ENCODE data around the gene STK25.
"Not testable (repeated sequence)": the region's sequence is repeated elsewhere in the genome, so short reads cannot be mapped to it uniquely, and the experiment has no call there.

The STK25 gene

GRCh38 chr2:241532733-241533601, 24.6 kb upstream of the STK25 start:
- H3K9ac ChIP-seq (ENCODE audit: low read length) = no peak overlapping the region

GRCh38 chr2:241532168-241532567, 23.8 kb upstream of the STK25 start:
- H3K9me3 ChIP-seq (ENCODE audit: insufficient read depth, low read length) = no peaks in the 10 kb centered on the region
- H2AFZ ChIP-seq (ENCODE audit: low read depth, low read length) = no peak overlapping the region
- H4K20me1 ChIP-seq (ENCODE audit: insufficient read depth, low read length) = no peaks in the 10 kb centered on the region
- TF ChIP-seq EZH2phosphoT487 (IDR thresholded peaks at IDR 0.05; ENCODE audit: low read depth) (no peak), CTCF (IDR thresholded peaks at IDR 0.05; ENCODE audit: low read depth, low read length) (no peak)
- H3K27ac ChIP-seq (ENCODE audit: low read length) = no peak overlapping the region
- no peaks in the 10 kb centered on the region for H3K79me2 ChIP-seq (ENCODE audit: low read length)
- H3K4me1 ChIP-seq (ENCODE audit: low read length) = peaks cover 15% of the 10 kb centered on the region
- H3K27me3 ChIP-seq (ENCODE audit: low read depth, low read length) = no peaks in the 10 kb centered on the region
- no peak overlapping the region for H3K9ac ChIP-seq (ENCODE audit: low read length)
- no peaks in the 10 kb centered on the region for H3K36me3 ChIP-seq (replicated peaks; ENCODE audit: low read depth, low read length)
- H3K4me2 ChIP-seq (ENCODE audit: low read length) = no peak overlapping the region
- H3K4me3 ChIP-seq (ENCODE audit: low read length) = no peak overlapping the region

More at GRCh38 chr2:241532733-241533601, 24.6 kb upstream of the STK25 start:
- no peak overlapping the region for H2AFZ ChIP-seq (ENCODE audit: low read depth, low read length)
- no peaks in the 10 kb centered on the region for H3K9me3 ChIP-seq (ENCODE audit: insufficient read depth, low read length)
- no peaks in the 10 kb centered on the region for H3K27me3 ChIP-seq (ENCODE audit: low read depth, low read length)
- TF ChIP-seq CTCF (IDR thresholded peaks at IDR 0.05; ENCODE audit: low read depth, low read length) (no peak), EZH2phosphoT487 (IDR thresholded peaks at IDR 0.05; ENCODE audit: low read depth) (no peak)
- H4K20me1 ChIP-seq (ENCODE audit: insufficient read depth, low read length) = no peaks in the 10 kb centered on the region
- peak overlapping the region; percentile 24; the same call in 1 of the 2 replicates for H3K4me3 ChIP-seq (ENCODE audit: low read length)
- peak overlapping the region; percentile 49 for H3K4me2 ChIP-seq (ENCODE audit: low read length)
- H3K27ac ChIP-seq (ENCODE audit: low read length) = no peak overlapping the region
- H3K79me2 ChIP-seq (ENCODE audit: low read length) = no peaks in the 10 kb centered on the region
- H3K36me3 ChIP-seq (replicated peaks; ENCODE audit: low read depth, low read length) = no peaks in the 10 kb centered on the region
- H3K4me1 ChIP-seq (ENCODE audit: low read length) = peaks cover 15% of the 10 kb centered on the region

DNA sequence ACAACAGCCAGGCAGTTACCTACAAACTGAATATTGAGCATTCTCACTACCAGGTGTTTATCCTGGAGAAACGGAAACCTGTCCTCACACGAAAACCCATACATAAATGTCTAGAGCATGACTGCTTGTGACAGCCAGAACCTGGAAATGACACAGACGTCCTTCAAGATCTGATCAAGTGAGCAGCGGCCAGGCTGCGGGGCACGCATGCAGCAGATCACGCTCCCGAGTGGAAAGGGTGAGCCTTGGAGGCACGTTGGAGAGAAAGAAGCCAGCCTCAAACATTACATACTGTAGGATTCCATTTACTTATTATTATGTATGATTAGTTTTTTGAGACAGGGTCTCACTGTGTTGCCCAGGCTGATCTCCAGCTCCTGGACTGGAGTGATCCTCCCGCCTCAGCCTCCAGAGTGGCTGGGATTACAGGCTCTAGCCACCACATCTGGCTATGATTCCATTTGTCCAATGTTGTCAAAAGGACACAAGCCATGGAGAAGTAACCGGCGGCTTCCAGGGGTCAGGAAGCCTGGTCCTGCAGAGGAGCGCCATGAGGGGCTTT, 22.9 kb upstream of the STK25 start:
- TF ChIP-seq EZH2phosphoT487 (IDR thresholded peaks at IDR 0.05; ENCODE audit: low read depth) = no peak
- no peak for TF ChIP-seq CTCF (IDR thresholded peaks at IDR 0.05; ENCODE audit: low read depth, low read length)

GRCh38 chr2:241530571-241530970, 22.2 kb upstream of the STK25 start:
- no peaks in the 10 kb centered on the region for H4K20me1 ChIP-seq (ENCODE audit: insufficient read depth, low read length)
- H3K79me2 ChIP-seq (ENCODE audit: low read length) = no peaks in the 10 kb centered on the region
- H3K4me2 ChIP-seq (ENCODE audit: low read length) = no peak overlapping the region
- no peaks in the 10 kb centered on the region for H3K9me3 ChIP-seq (ENCODE audit: insufficient read depth, low read length)
- H3K27me3 ChIP-seq (ENCODE audit: low read depth, low read length) = no peaks in the 10 kb centered on the region
- no peak overlapping the region for H3K27ac ChIP-seq (ENCODE audit: low read length)
- H3K9ac ChIP-seq (ENCODE audit: low read length) = no peak overlapping the region
- H2AFZ ChIP-seq (ENCODE audit: low read depth, low read length) = no peak overlapping the region
- H3K36me3 ChIP-seq (replicated peaks; ENCODE audit: low read depth, low read length) = no peaks in the 10 kb centered on the region
- no peak for TF ChIP-seq EZH2phosphoT487 (IDR thresholded peaks at IDR 0.05; ENCODE audit: low read depth)
- TF ChIP-seq CTCF (IDR thresholded peaks at IDR 0.05; ENCODE audit: low read depth, low read length) = no peak
- no peak overlapping the region for H3K4me3 ChIP-seq (ENCODE audit: low read length)
- peaks cover 15% of the 10 kb centered on the region for H3K4me1 ChIP-seq (ENCODE audit: low read length)

More for the DNA sequence above, 22.9 kb upstream of the STK25 start:
- Histone ChIP-seq H3K4me2 (ENCODE audit: low read length) (no peak overlapping the region), H3K27me3 (ENCODE audit: low read depth, low read length) (no peaks in the 10 kb centered on the region), H3K9me3 (ENCODE audit: insufficient read depth, low read length) (no peaks in the 10 kb centered on the region), H3K4me3 (ENCODE audit: low read length) (no peak overlapping the region), H4K20me1 (ENCODE audit: insufficient read depth, low read length) (no peaks in the 10 kb centered on the region), H3K36me3 (replicated peaks; ENCODE audit: low read depth, low read length) (no peaks in the 10 kb centered on the region), H3K79me2 (ENCODE audit: low read length) (no peaks in the 10 kb centered on the region), H2AFZ (ENCODE audit: low read depth, low read length) (no peak overlapping the region), H3K4me1 (ENCODE audit: low read length) (peaks cover 15% of the 10 kb centered on the region), H3K27ac (ENCODE audit: low read length) (no peak overlapping the region), H3K9ac (ENCODE audit: low read length) (no peak overlapping the region)

DNA sequence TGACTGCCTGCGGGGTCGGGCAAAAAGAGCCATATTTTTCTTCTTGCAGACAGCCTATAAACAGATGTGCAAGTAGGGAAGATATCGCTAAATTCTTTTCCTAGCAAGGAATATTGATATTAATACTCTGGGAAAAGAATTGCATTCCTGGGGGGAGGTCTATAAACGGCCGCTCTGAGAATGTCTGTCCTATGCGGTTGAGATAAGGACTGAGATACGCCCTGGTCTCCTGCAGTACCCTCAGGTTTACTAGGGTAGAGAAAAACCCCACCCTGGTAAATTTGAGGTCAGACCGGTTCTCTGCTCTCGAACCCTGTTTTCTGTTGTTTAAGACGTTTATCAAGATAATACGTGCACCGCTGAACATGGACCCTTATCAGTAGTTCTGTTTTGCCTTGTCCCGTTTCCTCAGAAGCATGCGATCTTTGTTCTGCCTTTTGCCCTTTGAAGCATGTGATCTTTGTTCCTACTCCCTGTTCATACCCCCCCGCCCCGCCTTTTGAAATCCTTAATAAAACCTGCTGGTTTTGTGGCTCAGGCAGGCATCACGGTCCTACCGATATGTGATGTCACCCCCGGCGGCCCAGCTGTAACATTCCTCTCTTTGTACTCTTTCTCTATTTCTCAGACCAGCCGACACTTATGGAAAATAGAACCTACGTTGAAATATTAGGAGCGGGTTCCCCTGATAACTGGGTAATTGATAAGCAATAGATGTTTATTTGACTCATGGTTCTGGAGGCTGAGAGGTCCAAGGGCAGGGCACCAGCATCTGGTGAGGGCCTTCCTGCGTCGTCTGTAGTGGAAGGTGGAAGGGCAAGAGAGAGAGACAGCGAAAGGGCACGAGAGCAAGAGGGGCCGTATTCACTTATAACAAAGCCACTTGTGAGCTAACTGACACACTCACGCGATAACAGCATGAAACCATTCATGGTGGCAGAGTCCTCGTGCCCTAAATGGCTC, 17.7 kb upstream of the STK25 start:
- H3K4me3 ChIP-seq (ENCODE audit: low read length); H3K9ac ChIP-seq (ENCODE audit: low read length); H3K9me3 ChIP-seq (ENCODE audit: insufficient read depth, low read length); H3K4me1 ChIP-seq (ENCODE audit: low read length); H3K4me2 ChIP-seq (ENCODE audit: low read length); H2AFZ ChIP-seq (ENCODE audit: low read depth, low read length); H4K20me1 ChIP-seq (ENCODE audit: insufficient read depth, low read length); H3K79me2 ChIP-seq (ENCODE audit: low read length); H3K36me3 ChIP-seq (replicated peaks; ENCODE audit: low read depth, low read length); H3K27me3 ChIP-seq (ENCODE audit: low read depth, low read length); H3K27ac ChIP-seq (ENCODE audit: low read length): not testable (repeated sequence)
